GM19438 (cell line): ENCODE data around the gene MBD3L5.
"Not testable (repeated sequence)": the region's sequence is repeated elsewhere in the genome, so short reads cannot be mapped to it uniquely, and the experiment has no call there.

ENCODE experiments used
- ATAC-seq: cut with Tn5 transposase; IDR thresholded peaks from one replicate; pipeline ENCODE4 v1.9.1; 2021; ENCODE audit warnings: low read depth; ENCODE audit not compliant: unreplicated experiment

MBD3L5 gene

GRCh38 chr19:7030278-7030677 is at the start of gene MBD3L5:
MBD3L5 (plus strand) TSS chr19:7030578; CDS start chr19:7030612, 34 bp downstream.
- not testable (repeated sequence) for ATAC-seq

- ATAC-seq: no peak
These were observed 46.9 kb upstream of the MBD3L5 start for GRCh38 chr19:6983448-6983847.

GRCh38 chr19:6987850-6988249 is 42.5 kb upstream of the MBD3L5 start:
- ATAC-seq: no peak

GRCh38 chr19:6988257-6988656 is 42.1 kb upstream of the MBD3L5 start:
- ATAC-seq: no peak

- ATAC-seq: no peak
These were observed 35.3 kb upstream of the MBD3L5 start for GRCh38 chr19:6995054-6995453.

- no peak for ATAC-seq
These were observed 33.6 kb upstream of the MBD3L5 start for GRCh38 chr19:6996810-6997209.

- no peak for ATAC-seq
These were observed 32.5 kb upstream of the MBD3L5 start for GRCh38 chr19:6997679-6998445.

- no peak for ATAC-seq
These were observed 30.4 kb upstream of the MBD3L5 start for GRCh38 chr19:6999933-7000332.

GRCh38 chr19:7000333-7000732 is 30.0 kb upstream of the MBD3L5 start:
- ATAC-seq: no peak

GRCh38 chr19:7000816-7001215 is 29.6 kb upstream of the MBD3L5 start:
- ATAC-seq: no peak

GRCh38 chr19:7004313-7004931 is 26.0 kb upstream of the MBD3L5 start:
- ATAC-seq: no peak

- ATAC-seq: no peak
These were observed 24.2 kb upstream of the MBD3L5 start for GRCh38 chr19:7006135-7006704.

- ATAC-seq: no peak
These were observed 22.5 kb upstream of the MBD3L5 start for GRCh38 chr19:7007859-7008258.

GRCh38 chr19:7010722-7011593 is 19.4 kb upstream of the MBD3L5 start:
- ATAC-seq: no peak

GRCh38 chr19:7013678-7014077 is 16.7 kb upstream of the MBD3L5 start:
- no peak for ATAC-seq

GRCh38 chr19:7018828-7019227 is 11.6 kb upstream of the MBD3L5 start:
- no peak for ATAC-seq

GRCh38 chr19:7021331-7021730 is 9.0 kb upstream of the MBD3L5 start, which contains the start of gene MBD3L2B:
MBD3L2B (minus strand) TSS chr19:7021431; CDS start chr19:7021397, 34 bp downstream.
- not testable (repeated sequence) for ATAC-seq

GRCh38 chr19:7028790-7029189 is 1.6 kb upstream of the MBD3L5 start:
- not testable (repeated sequence) for ATAC-seq

GRCh38 chr19:7040079-7040478 is 9.7 kb downstream of the MBD3L5 start, which contains the start of gene MBD3L4:
MBD3L4 (minus strand) TSS chr19:7040179; CDS start chr19:7040144, 35 bp downstream.
- not testable (repeated sequence) for ATAC-seq

GRCh38 chr19:7041563-7041962 is 11.2 kb downstream of the MBD3L5 start:
- not testable (repeated sequence) for ATAC-seq

GRCh38 chr19:7049021-7049420 is 18.6 kb downstream of the MBD3L5 start, which contains the start of gene MBD3L2:
MBD3L2 (plus strand) TSS chr19:7049321; CDS start chr19:7049374, 53 bp downstream.
- not testable (repeated sequence) for ATAC-seq
